H9 (cell line): Measurements from ENCODE around the gene ARMC9. TPM values are rescaled to one million over a fixed set of nuclear protein-coding genes. Genes with fewer than 3 reads are reported as not detected.
A peak's percentile ranks its signal among the peaks of the same experiment; 100 is the strongest.

Source experiments
- DNase-seq: peaks from one replicate; pipeline ENCODE4 v3.0.0-alpha.2; 2017
- H2AFZ ChIP-seq: one replicate; pipeline ENCODE4 v1.6.1; 2013; ENCODE audit warnings: mild to moderate bottlenecking, low read length, control low read depth, moderate library complexity
- H2AK5ac ChIP-seq: 2 replicates; pipeline ENCODE4 v1.6.1; 2013; ENCODE audit warnings: low read length, control low read depth, mixed read lengths; ENCODE audit not compliant: insufficient read length
- H2BK120ac ChIP-seq: one replicate; pipeline ENCODE4 v1.6.1; 2013; ENCODE audit warnings: low read depth, mild to moderate bottlenecking, low read length, control low read depth, inconsistent platforms; ENCODE audit not compliant: poor library complexity, severe bottlenecking
- H2BK12ac ChIP-seq: 2 replicates; pipeline ENCODE4 v1.6.1; 2013; ENCODE audit warnings: low read length, control low read depth, mixed read lengths, low read depth; ENCODE audit not compliant: insufficient read length
- H2BK15ac ChIP-seq: 2 replicates; pipeline ENCODE4 v1.6.1; 2013; ENCODE audit warnings: low read depth, low read length, control low read depth
- H2BK20ac ChIP-seq: one replicate; pipeline ENCODE4 v1.6.1; 2013; ENCODE audit warnings: low read depth, mild to moderate bottlenecking, low read length, control low read depth, inconsistent platforms; ENCODE audit not compliant: poor library complexity, severe bottlenecking
- H2BK5ac ChIP-seq: 2 replicates; pipeline ENCODE4 v1.6.1; 2013; ENCODE audit warnings: low read length, control low read depth, mixed read lengths; ENCODE audit not compliant: insufficient read length
- H3K14ac ChIP-seq: 2 replicates; pipeline ENCODE4 v1.6.1; 2013; ENCODE audit warnings: low read length, control low read depth; ENCODE audit not compliant: insufficient read depth
- H3K18ac ChIP-seq: 2 replicates; pipeline ENCODE4 v1.6.1; 2013; ENCODE audit warnings: low read depth, mild to moderate bottlenecking, mixed read lengths, low read length, control low read depth; ENCODE audit not compliant: insufficient read length
- H3K23ac ChIP-seq: 2 replicates; pipeline ENCODE4 v1.6.1; 2013; ENCODE audit warnings: low read length, control low read depth, mixed read lengths, low read depth; ENCODE audit not compliant: insufficient read length
- H3K23me2 ChIP-seq: 2 replicates; pipeline ENCODE4 v1.6.1; 2013; ENCODE audit warnings: low read depth, mild to moderate bottlenecking, mixed read lengths, low read length, control low read depth; ENCODE audit not compliant: insufficient read length, poor library complexity, severe bottlenecking
- H3K27ac ChIP-seq: 2 replicates; pipeline ENCODE4 v1.5.1; 2013; ENCODE audit warnings: low read length, control low read depth, mixed read lengths, low read depth; ENCODE audit not compliant: insufficient read length
- H3K27me3 ChIP-seq: 2 replicates; pipeline ENCODE4 v1.6.1; 2013; ENCODE audit warnings: low read length, control low read depth, inconsistent platforms; ENCODE audit not compliant: insufficient read depth
- H3K4ac ChIP-seq: 2 replicates; pipeline ENCODE4 v1.6.1; 2013; ENCODE audit warnings: low read depth, mild to moderate bottlenecking, control low read depth, inconsistent platforms, low read length, moderate library complexity
- H3K4me1 ChIP-seq: 2 replicates; pipeline ENCODE4 v1.6.1; 2013; ENCODE audit warnings: low read length, control low read depth, inconsistent platforms; ENCODE audit not compliant: insufficient read depth
- H3K4me2 ChIP-seq: 2 replicates; pipeline ENCODE4 v1.6.1; 2013; ENCODE audit warnings: low read length, control low read depth, mixed read lengths; ENCODE audit not compliant: insufficient read length, insufficient read depth
- H3K56ac ChIP-seq: 2 replicates; pipeline ENCODE4 v1.6.1; 2013; ENCODE audit warnings: low read depth, mild to moderate bottlenecking, mixed read lengths, low read length, control low read depth; ENCODE audit not compliant: insufficient read length
- H3K79me1 ChIP-seq: 2 replicates; pipeline ENCODE4 v1.6.1; 2013; ENCODE audit warnings: low read depth, mild to moderate bottlenecking, moderate library complexity, low read length, control low read depth, inconsistent platforms; ENCODE audit not compliant: insufficient read depth, poor library complexity, severe bottlenecking
- H3K79me2 ChIP-seq: 2 replicates; pipeline ENCODE4 v1.6.1; 2013; ENCODE audit warnings: low read length, control low read depth, inconsistent platforms; ENCODE audit not compliant: insufficient read depth
- H3K9ac ChIP-seq: 2 replicates; pipeline ENCODE4 v1.6.1; 2013; ENCODE audit warnings: low read length, control low read depth, mixed read lengths; ENCODE audit not compliant: insufficient read length; ENCODE audit errors: extremely low read depth
- H3K9me3 ChIP-seq: one replicate; pipeline ENCODE4 v1.6.1; 2013; ENCODE audit warnings: low read depth, low read length, inconsistent platforms; ENCODE audit not compliant: control insufficient read depth
- H3T11ph ChIP-seq: one replicate; pipeline ENCODE4 v1.6.1; 2013; ENCODE audit warnings: mild to moderate bottlenecking, low read length, control low read depth, inconsistent platforms
- H4K20me1 ChIP-seq: one replicate; pipeline ENCODE4 v1.6.1; 2013; ENCODE audit not compliant: control insufficient read depth, insufficient read length, insufficient read depth
- H4K5ac ChIP-seq: 2 replicates; pipeline ENCODE4 v1.6.1; 2013; ENCODE audit warnings: low read depth, mild to moderate bottlenecking, mixed read lengths, low read length, control low read depth; ENCODE audit not compliant: insufficient read length
- H4K8ac ChIP-seq: replicated peaks from 2 replicates; pipeline ENCODE4 v1.6.1; 2013; ENCODE audit warnings: low read length, control low read depth, mixed read lengths, low read depth; ENCODE audit not compliant: insufficient read length
- H4K91ac ChIP-seq: 2 replicates; pipeline ENCODE4 v1.6.1; 2013; ENCODE audit warnings: low read depth, mild to moderate bottlenecking, moderate library complexity, mixed read lengths, low read length, control low read depth; ENCODE audit not compliant: insufficient read length
- H3K27ac Mint-ChIP-seq, 3 experiments: 2 replicates in 2 of 3; 3 replicates in 1 of 3; pipeline ENCODE4 v1.8.0; 2020 to 2021; ENCODE audit warnings: mixed read lengths in 3 of 3, mild to moderate bottlenecking in 1 of 3, moderate library complexity in 1 of 3
- H3K27me3 Mint-ChIP-seq: 2 replicates; pipeline ENCODE4 v1.8.0; 2021; ENCODE audit warnings: low read depth, mild to moderate bottlenecking, moderate library complexity, mixed read lengths
- H3K36me3 Mint-ChIP-seq, 3 experiments: 2 replicates in 2 of 3; 3 replicates in 1 of 3; pipeline ENCODE4 v1.8.0; 2020 to 2021; ENCODE audit warnings: low read depth in 3 of 3, mixed read lengths in 3 of 3; ENCODE audit not compliant: insufficient read depth in 1 of 3
- H3K4me1 Mint-ChIP-seq, 2 experiments: 2 replicates each; pipeline ENCODE4 v1.8.0; 2020; ENCODE audit warnings: mixed read lengths in 2 of 2
- H3K4me3 Mint-ChIP-seq, 2 experiments: 2 replicates in 1 of 2; 3 replicates in 1 of 2; pipeline ENCODE4 v1.8.0; 2020 to 2021; ENCODE audit warnings: mild to moderate bottlenecking in 2 of 2, mixed read lengths in 2 of 2, moderate library complexity in 1 of 2
- H3K9me3 Mint-ChIP-seq, 2 experiments: 2 replicates in 1 of 2; 3 replicates in 1 of 2; pipeline ENCODE4 v1.8.0; 2020; ENCODE audit warnings: mild to moderate bottlenecking in 2 of 2, mixed read lengths in 2 of 2, moderate library complexity in 1 of 2
- CTCF ChIP-seq: fragments of 200-600 bp; sonication (generic); conservative IDR thresholded peaks from 3 replicates; pipeline ENCODE4 v1.8.0; 2021; ENCODE audit warnings: antibody characterized with exemption, mild to moderate bottlenecking
- WGBS: extraction: QIAGEN DNeasy Blood & Tissue Kit; methylation state at CpG from one replicate; pipeline ENCODE4 v1.1.7; 2013; ENCODE audit warnings: missing lambda C conversion rate, low lambda C conversion rate, mixed read lengths; ENCODE audit not compliant: insufficient read length; ENCODE audit errors: extremely low coverage; 5-methylcytosine and 5-hydroxymethylcytosine counted together
- total RNA-seq: library from RNA; stranded (reverse); gene quantifications from 2 replicates; pipeline ENCODE4 v1.2.1, GENCODE V29; 2021

ARMC9 gene
- total RNA-seq, 1 experiment from 2014 or later, result 37.6 TPM

GRCh38 chr2:231390667-231391066 is 192.2 kb downstream of the ARMC9 start:
- no peak for DNase-seq
- H3K4me1 Mint-ChIP-seq, result peaks cover 39 to 44% of the 10 kb centered on the region in 2 experiments

More at GRCh38 chr2:231390667-231391066, 192.2 kb downstream of the ARMC9 start:
- Mint-ChIP-seq H3K36me3 (peaks cover 0 to 4% (median 0%) of the 10 kb centered on the region in 3 experiments; a peak in 3 of 7 replicates), H3K9me3 (peaks cover 0 to 2% of the 10 kb centered on the region in 2 experiments; a peak in 3 of 5 replicates), H3K27ac (peak overlapping the region in 1 of 3 experiments; percentile 82; a peak in 1 of 7 replicates), H3K27me3 (peaks cover 7% of the 10 kb centered on the region), H3K4me3 (no peak overlapping the region)
- no CpG with 5 or more reads among the region's 8 CpGs for WGBS
- Histone ChIP-seq H4K5ac (no peak overlapping the region), H3K23ac (no peak overlapping the region), H3K23me2 (no peaks in the 10 kb centered on the region), H2BK5ac (no peak overlapping the region), H4K91ac (no peak overlapping the region), H3K79me1 (no peaks in the 10 kb centered on the region), H3K9me3 (no peaks in the 10 kb centered on the region), H3K4ac (no peak overlapping the region), H3K4me1 (no peaks in the 10 kb centered on the region; the same call in 1 of the 2 replicates), H3K27me3 (no peaks in the 10 kb centered on the region), H3K79me2 (no peaks in the 10 kb centered on the region), H3K27ac (no peak overlapping the region), H3K14ac (no peak overlapping the region), H2AK5ac (no peak overlapping the region), H2AFZ (no peak overlapping the region), H3T11ph (no peak overlapping the region), H4K20me1 (no peaks in the 10 kb centered on the region), H2BK120ac (no peak overlapping the region), H3K56ac (no peak overlapping the region), H2BK20ac (no peak overlapping the region), H2BK12ac (no peak overlapping the region), H3K4me2 (no peak overlapping the region), H4K8ac (no peak overlapping the region), H3K18ac (no peak overlapping the region), H3K9ac (no peak overlapping the region), H2BK15ac (no peak overlapping the region)
- TF ChIP-seq CTCF, result no peak
